ENCODE measurements around the gene THEM4. TPM values are rescaled to one million over a fixed set of nuclear protein-coding genes. Genes with fewer than 3 reads are reported as not detected.

The THEM4 gene
- 7.5 and 10.9 TPM in 2 replicates for total RNA-seq

GRCh38 chr1:151909167-151910149 lies at the start of gene THEM4:
Gene THEM4, minus strand, starts transcription at chr1:151909511. Its CDS starts 53 bp downstream, at chr1:151909458.

DNA sequence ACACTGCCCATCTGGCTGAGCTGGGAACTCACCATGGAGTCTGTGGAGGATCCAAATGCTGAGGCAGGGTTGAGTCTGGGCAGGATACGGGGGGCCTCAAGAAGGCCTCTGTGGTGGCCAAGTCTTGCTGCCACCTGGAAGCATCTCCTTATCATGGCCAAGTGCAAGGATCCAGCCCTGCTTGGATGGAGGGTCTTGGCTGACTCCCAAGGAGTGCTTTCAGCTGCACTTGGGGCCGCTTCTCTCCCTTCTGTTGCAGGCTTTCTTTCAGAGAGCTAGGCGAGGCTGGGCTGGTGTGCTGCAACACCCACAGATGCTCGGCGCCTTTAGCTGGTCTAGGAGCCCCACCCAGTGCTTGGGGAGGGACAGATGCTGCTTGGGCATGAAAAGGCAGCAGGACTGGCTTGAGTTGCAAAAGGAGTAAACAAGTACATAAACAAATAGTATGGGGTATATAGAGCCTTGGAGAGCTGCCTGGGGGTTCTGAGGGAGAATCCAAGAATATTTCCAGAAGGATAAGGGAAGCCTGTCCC lies 55.8 kb downstream of the THEM4 start, which contains the start of gene THEM5:
THEM5 (minus strand) TSS at position 302 of the 533 bp plus-strand sequence; CDS start at position 155, 147 bp downstream.

DNA sequence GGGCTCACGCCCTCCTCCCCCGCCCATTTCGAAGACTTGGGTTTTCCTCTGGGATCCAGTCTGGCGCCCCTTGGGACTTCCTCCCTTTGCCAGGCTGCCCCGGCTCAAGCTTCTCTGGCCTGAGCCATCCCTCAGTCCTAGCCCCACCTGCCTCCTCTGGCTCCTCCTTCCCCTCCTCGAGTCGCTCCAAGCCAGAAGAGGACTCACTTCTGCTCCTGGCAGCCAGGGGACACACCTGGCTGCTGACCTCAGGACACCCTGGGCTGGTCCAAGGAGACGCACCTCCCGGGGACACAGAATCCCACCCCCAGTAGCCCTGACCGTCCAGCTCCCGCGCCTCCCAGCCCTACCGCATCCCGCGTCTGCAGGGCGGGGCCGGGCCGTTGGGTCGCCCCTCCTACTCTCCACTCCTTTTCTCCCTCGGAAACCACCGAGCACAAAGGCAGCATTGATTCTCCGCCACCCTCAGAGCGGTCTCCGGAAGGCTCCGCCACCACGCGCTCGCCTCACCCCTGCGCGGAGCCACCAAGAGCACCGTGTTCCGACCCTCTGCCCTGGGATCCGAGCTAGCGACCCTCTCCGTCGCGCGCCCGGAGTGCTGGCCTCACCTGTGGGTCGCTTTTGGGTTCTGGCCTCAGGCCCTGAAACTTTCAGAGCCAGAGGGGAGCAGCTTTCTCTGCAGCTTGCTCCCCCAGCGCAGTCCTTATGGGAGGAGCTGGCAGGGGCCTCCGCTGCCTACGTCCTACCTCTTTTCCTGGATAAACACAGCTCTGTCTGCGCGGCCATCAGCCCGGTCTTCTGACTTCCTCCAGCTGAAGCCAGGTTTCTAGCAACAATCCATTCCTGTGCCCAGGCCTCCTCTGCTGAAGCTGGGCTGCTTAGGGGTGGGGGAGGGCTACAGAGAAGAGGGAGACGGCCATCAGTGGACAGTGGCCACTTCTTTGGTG lies 69.6 kb downstream of the THEM4 start, which contains the start of gene C2CD4D:
C2CD4D (minus strand) TSS at position 364 of the 947 bp plus-strand sequence. CDS start 831 bp downstream, outside the sequence.

GRCh38 chr1:151831605-151832004 lies 77.7 kb downstream of the THEM4 start, which contains the start of gene RORC:
Gene RORC, minus strand, starts transcription at chr1:151831802. Its CDS starts 38 bp downstream, at chr1:151831764.

Other genes starting within 250 kb of the THEM4 start
- not detected in 2 replicates for gene CELF3, start 192.7 kb downstream of the THEM4 start, total RNA-seq
- gene RIIAD1, start 188.0 kb downstream of the THEM4 start, total RNA-seq = not detected in 2 replicates
- gene MRPL9, start 146.0 kb downstream of the THEM4 start, total RNA-seq = 117 and 147 TPM in 2 replicates
- gene TDRKH, start 119.0 kb downstream of the THEM4 start, total RNA-seq = 4.5 and 4.9 TPM in 2 replicates
- not detected in 2 replicates for gene LINGO4, start 104.1 kb downstream of the THEM4 start, total RNA-seq
- gene RORC, start 77.7 kb downstream of the THEM4 start, total RNA-seq = not detected in 2 replicates
- gene C2CD4D, start 69.7 kb downstream of the THEM4 start, total RNA-seq = not detected in 2 replicates
- gene THEM5, start 55.8 kb downstream of the THEM4 start, total RNA-seq = not detected in 2 replicates
- 149 and 210 TPM in 2 replicates for gene S100A10, start 84.3 kb upstream of the THEM4 start, total RNA-seq
- gene S100A11, start 127.5 kb upstream of the THEM4 start, total RNA-seq = 22.0 and 31.9 TPM in 2 replicates
- gene TCHHL1, start 179.6 kb upstream of the THEM4 start, total RNA-seq = not detected in 2 replicates
- gene TCHH, start 205.9 kb upstream of the THEM4 start, total RNA-seq = under 0.01 TPM in 1 of 2 replicates, not detected in the other
- gene RPTN, start 249.7 kb upstream of the THEM4 start, total RNA-seq = 0.19 TPM in 1 of 2 replicates, not detected in the other

All from endothelial cell of coronary artery (primary cell).